ENCODE measurements around the gene SHMT2. TPM values are rescaled to one million over a fixed set of nuclear protein-coding genes. Genes with fewer than 3 reads are reported as not detected.

The SHMT2 gene
- total RNA-seq, 1 experiment from 2014 or later = 274 TPM

GRCh38 chr12:57261428-57261865, 31.9 kb downstream of the SHMT2 start:
- no peaks in the 10 kb centered on the region for H3K9me3 ChIP-seq (ENCODE audit: low read depth, low read length, poor library complexity, severe bottlenecking)
- TF ChIP-seq EZH2 (IDR thresholded peaks at IDR 0.05; ENCODE audit: borderline replicate concordance, low read depth, low read length, poor library complexity, severe bottlenecking) (no peak), CTCF (conservative IDR thresholded peaks at IDR 0.05; ENCODE audit: low read depth, low read length) (no peak)
- H3K27ac ChIP-seq (ENCODE audit: low read depth, low read length, poor library complexity, severe bottlenecking) = no peak overlapping the region
- intact Hi-C loops (cut with micrococcal nuclease; ENCODE audit: unreplicated experiment) = no loop called here
- no peaks in the 10 kb centered on the region for H3K4me1 ChIP-seq (ENCODE audit: insufficient read depth, low read length, poor library complexity, severe bottlenecking)
- no peaks in the 10 kb centered on the region for H3K27me3 ChIP-seq (replicated peaks; ENCODE audit: insufficient read depth, low read depth, low read length, poor library complexity)
- BruUV-seq (replicated peaks) = no TSS peak
- H3K36me3 ChIP-seq (ENCODE audit: insufficient read depth, low read length, poor library complexity, severe bottlenecking) = peaks cover 38% of the 10 kb centered on the region
- ChIA-PET CTCF (interaction anchor here (0.5 to 0.8 kb wide), 5 partner anchors 9 to 211 kb away, joined by 3 to 16 read pairs (median 6); no protein-coding TSS in a partner anchor), POLR2A (ENCODE audit: low non-redundant PET) (no interaction called here)
- no peak for DNase-seq (ENCODE audit: low spot score)
- no peak overlapping the region for H3K4me3 ChIP-seq (ENCODE audit: low read depth, low read length, poor library complexity, severe bottlenecking)

GRCh38 chr12:57262126-57262822, 32.8 kb downstream of the SHMT2 start:
- DNase-seq (ENCODE audit: low spot score) = no peak
- ChIA-PET CTCF (no interaction called here), POLR2A (ENCODE audit: low non-redundant PET) (no interaction called here)
- TF ChIP-seq EZH2 (IDR thresholded peaks at IDR 0.05; ENCODE audit: borderline replicate concordance, low read depth, low read length, poor library complexity, severe bottlenecking) = no peak
- TF ChIP-seq CTCF (conservative IDR thresholded peaks at IDR 0.05; ENCODE audit: low read depth, low read length) = no peak
- no TSS peak for BruUV-seq (replicated peaks)
- Histone ChIP-seq H3K4me1 (ENCODE audit: insufficient read depth, low read length, poor library complexity, severe bottlenecking) (no peaks in the 10 kb centered on the region), H3K27ac (ENCODE audit: low read depth, low read length, poor library complexity, severe bottlenecking) (no peak overlapping the region), H3K36me3 (ENCODE audit: insufficient read depth, low read length, poor library complexity, severe bottlenecking) (peaks cover 38% of the 10 kb centered on the region), H3K9me3 (ENCODE audit: low read depth, low read length, poor library complexity, severe bottlenecking) (no peaks in the 10 kb centered on the region), H3K4me3 (ENCODE audit: low read depth, low read length, poor library complexity, severe bottlenecking) (no peak overlapping the region), H3K27me3 (replicated peaks; ENCODE audit: insufficient read depth, low read depth, low read length, poor library complexity) (no peaks in the 10 kb centered on the region)
- intact Hi-C loops (cut with micrococcal nuclease; ENCODE audit: unreplicated experiment) = no loop called here

- no peaks in the 10 kb centered on the region for H3K9me3 ChIP-seq (ENCODE audit: low read depth, low read length, poor library complexity, severe bottlenecking)
- intact Hi-C loops (cut with micrococcal nuclease; ENCODE audit: unreplicated experiment) = loop anchor here (1.0 kb wide), 1 partner anchor 190 kb away; no protein-coding TSS in a partner anchor
- H3K4me1 ChIP-seq (ENCODE audit: insufficient read depth, low read length, poor library complexity, severe bottlenecking) = no peaks in the 10 kb centered on the region
- H3K27me3 ChIP-seq (replicated peaks; ENCODE audit: insufficient read depth, low read depth, low read length, poor library complexity) = no peaks in the 10 kb centered on the region
- ChIA-PET POLR2A (ENCODE audit: low non-redundant PET) (no interaction called here), CTCF (no interaction called here)
- H3K4me3 ChIP-seq (ENCODE audit: low read depth, low read length, poor library complexity, severe bottlenecking) = no peak overlapping the region
- no TSS peak for BruUV-seq (replicated peaks)
- TF ChIP-seq CTCF (conservative IDR thresholded peaks at IDR 0.05; ENCODE audit: low read depth, low read length) (no peak), EZH2 (IDR thresholded peaks at IDR 0.05; ENCODE audit: borderline replicate concordance, low read depth, low read length, poor library complexity, severe bottlenecking) (no peak)
- no peak overlapping the region for H3K27ac ChIP-seq (ENCODE audit: low read depth, low read length, poor library complexity, severe bottlenecking)
- H3K36me3 ChIP-seq (ENCODE audit: insufficient read depth, low read length, poor library complexity, severe bottlenecking) = peaks cover 39% of the 10 kb centered on the region
- no peak for DNase-seq (ENCODE audit: low spot score)
Observed at GRCh38 chr12:57263096-57263495, 33.6 kb downstream of the SHMT2 start.

Measured in A673 (cell line).